OCI-LY3 (cell line): ENCODE data around the gene CEP76.

ENCODE experiments used
- H2AFZ ChIP-seq: fragments of 200-600, 300-600 bp; shearing (Covaris generic); 2 replicates; pipeline ENCODE4 v1.6.0; 2014; ENCODE audit warnings: antibody characterized with exemption, low read depth, low read length
- H3K27ac ChIP-seq: fragments of 200-600, 300-600 bp; sonication (generic); 2 replicates; pipeline ENCODE4 v1.5.1; 2014; ENCODE audit warnings: mild to moderate bottlenecking, low read length, moderate library complexity, mixed read lengths
- H3K27me3 ChIP-seq: fragments of 200-600, 300-600 bp; sonication (generic); 2 replicates; pipeline ENCODE4 v1.6.1; 2014; ENCODE audit warnings: low read depth, low read length, mixed read lengths
- H3K36me3 ChIP-seq: fragments of 200-600, 300-600 bp; sonication (generic); replicated peaks from 2 replicates; pipeline ENCODE3; 2014; ENCODE audit warnings: low read depth, low read length, mixed read lengths
- H3K4me1 ChIP-seq: fragments of 300-600, 200-600 bp; sonication (generic); 2 replicates; pipeline ENCODE4 v1.6.1; 2014; ENCODE audit warnings: low read length, mixed read lengths
- H3K4me2 ChIP-seq: fragments of 200-600, 300-600 bp; sonication (generic); 2 replicates; pipeline ENCODE4 v1.6.1; 2014; ENCODE audit warnings: low read length, mixed read lengths
- H3K4me3 ChIP-seq: fragments of 300-600, 200-600 bp; sonication (generic); 2 replicates; pipeline ENCODE4 v1.5.1; 2014; ENCODE audit warnings: antibody characterized with exemption, mild to moderate bottlenecking, low read length, moderate library complexity
- H3K79me2 ChIP-seq: fragments of 300-600, 200-600 bp; shearing (Covaris generic); 2 replicates; pipeline ENCODE4 v1.6.1; 2014; ENCODE audit warnings: mild to moderate bottlenecking, low read length, mixed read lengths
- H3K9ac ChIP-seq: fragments of 300-600, 200-600 bp; shearing (Covaris generic); 2 replicates; pipeline ENCODE4 v1.6.0; 2014; ENCODE audit warnings: mild to moderate bottlenecking, low read length, moderate library complexity
- H3K9me3 ChIP-seq: fragments of 200-600, 300-600 bp; shearing (Covaris generic); 2 replicates; pipeline ENCODE4 v1.6.1; 2014; ENCODE audit warnings: low read length, mixed read lengths; ENCODE audit not compliant: insufficient read depth
- H4K20me1 ChIP-seq: fragments of 200-600, 300-600 bp; sonication (generic); 2 replicates; pipeline ENCODE4 v1.6.1; 2016; ENCODE audit warnings: low read length, mixed read lengths; ENCODE audit not compliant: insufficient read depth
- CTCF ChIP-seq: fragments of 200-600, 300-600 bp; sonication (generic); IDR thresholded peaks from 2 replicates; pipeline ENCODE4 v1.5.1; 2014; ENCODE audit warnings: antibody characterized with exemption, low read length, low read depth
- EZH2phosphoT487 ChIP-seq: fragments of 200-600 bp; shearing (Covaris generic); IDR thresholded peaks from 2 replicates; pipeline ENCODE4 v1.6.1; 2018; ENCODE audit warnings: antibody characterized with exemption, mixed run types, low read depth

CEP76 gene

GRCh38 chr18:12625241-12625640, 77.3 kb downstream of the CEP76 start:
- no peak for TF ChIP-seq EZH2phosphoT487
- TF ChIP-seq CTCF = no peak
- no peak overlapping the region for H3K27ac ChIP-seq

More at GRCh38 chr18:12625241-12625640, 77.3 kb downstream of the CEP76 start:
- Histone ChIP-seq H3K4me1 (peaks cover 12% of the 10 kb centered on the region), H3K9ac (no peak overlapping the region), H3K27me3 (no peaks in the 10 kb centered on the region), H3K4me2 (no peak overlapping the region), H3K79me2 (no peaks in the 10 kb centered on the region), H3K9me3 (no peaks in the 10 kb centered on the region; the same call in 1 of the 2 replicates), H3K36me3 (no peaks in the 10 kb centered on the region), H4K20me1 (no peaks in the 10 kb centered on the region), H2AFZ (no peak overlapping the region), H3K4me3 (no peak overlapping the region)
